MCF 10A (cell line): ENCODE data around the gene GPHA2. TPM values are rescaled to one million over a fixed set of nuclear protein-coding genes. Genes with fewer than 3 reads are reported as not detected.

ENCODE experiments used
- BruUV-seq: library from RNA; stranded (reverse); fragments of 400-500 nt; replicated peaks from 2 replicates; lab custom pipeline; 2021; lab: Mats Ljungman, UMichigan
- CTCF ChIA-PET: fragments of 300-600 bp; sonication (Branson Sonifier 250); formaldehyde crosslinking; extraction: SDS; loops from one replicate; lab custom pipeline; 2021; ENCODE audit warnings: antibody characterized with exemption, inconsistent platforms; lab: Yijun Ruan, JAX
- POLR2A ChIA-PET: fragments of 300-600, 350-650 bp; sonication (Branson Sonifier 250); formaldehyde crosslinking; extraction: SDS; loops from one replicate; lab custom pipeline; 2020; ENCODE audit warnings: antibody characterized with exemption, inconsistent platforms; lab: Yijun Ruan, JAX
- DNase-seq: peaks from one replicate; pipeline ENCODE4 v3.0.0-alpha.2; 2018; ENCODE audit not compliant: unreplicated experiment
- H3K27ac Mint-ChIP-seq: one replicate; pipeline ENCODE4 v1.8.0; 2022; ENCODE audit warnings: mild to moderate bottlenecking, low read depth, mixed read lengths; ENCODE audit not compliant: unreplicated experiment
- H3K27me3 Mint-ChIP-seq: one replicate; pipeline ENCODE4 v1.8.0; 2022; ENCODE audit warnings: mixed read lengths; ENCODE audit not compliant: insufficient read depth, unreplicated experiment
- H3K36me3 Mint-ChIP-seq: one replicate; pipeline ENCODE4 v1.8.0; 2022; ENCODE audit warnings: mild to moderate bottlenecking, moderate library complexity, mixed read lengths; ENCODE audit not compliant: insufficient read depth, unreplicated experiment
- H3K4me1 Mint-ChIP-seq: one replicate; pipeline ENCODE4 v1.8.0; 2022; ENCODE audit warnings: mixed read lengths; ENCODE audit not compliant: insufficient read depth, unreplicated experiment
- H3K4me3 Mint-ChIP-seq: one replicate; pipeline ENCODE4 v1.8.0; 2022; ENCODE audit warnings: mild to moderate bottlenecking, moderate library complexity, mixed read lengths; ENCODE audit not compliant: unreplicated experiment
- H3K9me3 Mint-ChIP-seq: one replicate; pipeline ENCODE4 v1.8.0; 2022; ENCODE audit warnings: mixed read lengths; ENCODE audit not compliant: unreplicated experiment
- intact Hi-C: fragments of 100-400 bp; cut with micrococcal nuclease; formaldehyde crosslinking; loops from 2 replicates; pipeline ENCODE4 v1.14.1; 2022
- total RNA-seq: library from RNA; stranded (reverse); gene quantifications from 2 replicates; pipeline ENCODE4 v1.2.3, GENCODE V29; 2022
- TF ChIP-seq, protein P1 (sequence below): fragments of 200-600 bp; IDR thresholded peaks from one replicate; pipeline ENCODE4 v1.8.0; 2022; ENCODE audit warnings: antibody characterized with exemption, mild to moderate bottlenecking; ENCODE audit not compliant: unreplicated experiment

GPHA2 gene
- total RNA-seq, 1 experiment from 2014 or later = not detected

- H3K27ac Mint-ChIP-seq = peak overlapping the region; percentile 20
- H3K4me1 Mint-ChIP-seq = no peaks in the 10 kb centered on the region
- TF ChIP-seq, protein P1, sequence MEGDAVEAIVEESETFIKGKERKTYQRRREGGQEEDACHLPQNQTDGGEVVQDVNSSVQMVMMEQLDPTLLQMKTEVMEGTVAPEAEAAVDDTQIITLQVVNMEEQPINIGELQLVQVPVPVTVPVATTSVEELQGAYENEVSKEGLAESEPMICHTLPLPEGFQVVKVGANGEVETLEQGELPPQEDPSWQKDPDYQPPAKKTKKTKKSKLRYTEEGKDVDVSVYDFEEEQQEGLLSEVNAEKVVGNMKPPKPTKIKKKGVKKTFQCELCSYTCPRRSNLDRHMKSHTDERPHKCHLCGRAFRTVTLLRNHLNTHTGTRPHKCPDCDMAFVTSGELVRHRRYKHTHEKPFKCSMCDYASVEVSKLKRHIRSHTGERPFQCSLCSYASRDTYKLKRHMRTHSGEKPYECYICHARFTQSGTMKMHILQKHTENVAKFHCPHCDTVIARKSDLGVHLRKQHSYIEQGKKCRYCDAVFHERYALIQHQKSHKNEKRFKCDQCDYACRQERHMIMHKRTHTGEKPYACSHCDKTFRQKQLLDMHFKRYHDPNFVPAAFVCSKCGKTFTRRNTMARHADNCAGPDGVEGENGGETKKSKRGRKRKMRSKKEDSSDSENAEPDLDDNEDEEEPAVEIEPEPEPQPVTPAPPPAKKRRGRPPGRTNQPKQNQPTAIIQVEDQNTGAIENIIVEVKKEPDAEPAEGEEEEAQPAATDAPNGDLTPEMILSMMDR = no peak
- H3K4me3 Mint-ChIP-seq = no peak overlapping the region
- H3K9me3 Mint-ChIP-seq = no peaks in the 10 kb centered on the region
- H3K36me3 Mint-ChIP-seq = no peaks in the 10 kb centered on the region
- DNase-seq = no peak
- BruUV-seq = no TSS peak
- no peaks in the 10 kb centered on the region for H3K27me3 Mint-ChIP-seq
- ChIA-PET CTCF (interaction anchor here (0.6 to 7.1 kb wide), 4 partner anchors 13 to 116 kb away, joined by 4 to 93 read pairs (median 11); partner anchors contain the start of gene ATG2A), POLR2A (no interaction called here)
- intact Hi-C loops = no loop called here
Observed at GRCh38 chr11:64892411-64892831, 43.3 kb downstream of the GPHA2 start.

GRCh38 chr11:64891880-64892279, 43.8 kb downstream of the GPHA2 start:
- no peak overlapping the region for H3K4me3 Mint-ChIP-seq
- TF ChIP-seq, protein P1 = no peak
- POLR2A ChIA-PET = no interaction called here
- no peak for DNase-seq
- no peaks in the 10 kb centered on the region for H3K36me3 Mint-ChIP-seq
- BruUV-seq = no TSS peak
- peak overlapping the region; percentile 20 for H3K27ac Mint-ChIP-seq
- intact Hi-C loops = no loop called here
- H3K27me3 Mint-ChIP-seq = no peaks in the 10 kb centered on the region
- no peaks in the 10 kb centered on the region for H3K9me3 Mint-ChIP-seq
- H3K4me1 Mint-ChIP-seq = no peaks in the 10 kb centered on the region
- CTCF ChIA-PET = interaction anchor here (0.7 to 7.1 kb wide), 5 partner anchors 14 to 44 kb away, joined by 3 to 93 read pairs (median 3); partner anchors contain the start of gene ATG2A

DNA sequence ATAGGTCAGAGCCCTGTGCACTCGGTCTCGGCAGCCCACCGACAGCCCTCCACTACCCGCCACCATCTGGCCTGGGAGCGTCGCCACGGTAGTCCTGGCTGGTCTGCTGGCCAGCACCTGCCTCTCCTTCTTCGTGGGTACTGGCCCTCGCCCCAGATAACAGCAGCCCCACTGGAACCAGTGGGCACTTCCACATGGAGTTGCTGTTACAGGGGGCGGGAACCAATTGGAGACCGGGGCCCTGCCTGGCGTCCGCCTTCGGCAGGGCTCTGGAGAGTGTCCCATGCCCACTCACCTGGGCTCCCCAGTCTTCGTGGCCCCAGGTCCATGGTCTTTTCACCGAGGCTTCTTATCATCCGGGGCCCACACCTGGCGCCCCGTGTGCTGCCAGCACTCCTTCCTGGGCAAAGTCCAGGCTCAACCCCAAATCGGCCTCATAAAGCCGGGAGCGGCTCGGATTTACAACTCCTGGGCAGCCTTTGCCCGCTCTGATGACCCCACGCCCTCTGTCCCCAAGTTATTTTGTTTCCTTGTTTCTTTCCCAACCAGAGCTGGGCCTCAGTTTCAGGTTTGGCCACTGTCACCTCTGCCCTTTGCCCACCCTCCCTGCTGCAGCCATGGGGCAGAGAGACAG, 44.4 kb downstream of the GPHA2 start:
- no peaks in the 10 kb centered on the region for H3K27me3 Mint-ChIP-seq
- intact Hi-C loops = no loop called here
- H3K9me3 Mint-ChIP-seq = no peaks in the 10 kb centered on the region
- H3K4me3 Mint-ChIP-seq = no peak overlapping the region
- TF ChIP-seq, protein P1 = no peak
- no peak for DNase-seq
- POLR2A ChIA-PET = interaction anchor here (0.6 kb wide), 1 partner anchor 149 kb away, joined by 3 read pairs; the partner anchor contains the start of gene SAC3D1
- CTCF ChIA-PET = interaction anchor here (0.6 to 19.1 kb wide), 8 partner anchors 14 to 122 kb away, joined by 3 to 286 read pairs (median 3); partner anchors contain the start of gene CDC42BPG
- H3K4me1 Mint-ChIP-seq = peaks cover under 1% of the 10 kb centered on the region
- no TSS peak for BruUV-seq
- H3K36me3 Mint-ChIP-seq = no peaks in the 10 kb centered on the region
- no peak overlapping the region for H3K27ac Mint-ChIP-seq

DNA sequence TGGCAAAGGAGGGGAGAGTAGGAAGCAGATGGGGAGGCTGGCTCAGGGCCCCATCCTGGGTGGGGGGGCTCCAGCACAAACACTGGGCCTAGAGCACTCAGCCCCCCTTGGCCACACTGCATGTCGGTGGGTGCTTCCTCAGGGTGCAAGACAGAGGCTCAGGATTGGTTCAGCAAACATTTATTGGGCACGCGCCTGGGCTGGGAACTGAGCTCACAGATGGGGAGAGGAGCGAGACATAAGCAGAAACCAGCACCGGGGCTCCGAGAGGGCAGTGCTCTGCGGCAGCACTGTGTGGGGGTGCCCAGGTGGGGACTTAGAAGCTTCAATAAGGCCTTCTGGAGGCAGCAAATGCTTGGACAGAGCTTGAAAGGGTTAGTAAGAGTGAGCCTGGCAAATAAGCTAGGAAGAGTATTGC, 45.2 kb downstream of the GPHA2 start:
- H3K4me3 Mint-ChIP-seq = no peak overlapping the region

More for the DNA sequence above, 45.2 kb downstream of the GPHA2 start:
- BruUV-seq = no TSS peak
- no peaks in the 10 kb centered on the region for H3K9me3 Mint-ChIP-seq
- H3K27me3 Mint-ChIP-seq = no peaks in the 10 kb centered on the region
- peaks cover 9% of the 10 kb centered on the region for H3K4me1 Mint-ChIP-seq
- CTCF ChIA-PET = interaction anchor here (0.6 to 19.1 kb wide), 7 partner anchors 13 to 227 kb away, joined by 3 to 286 read pairs (median 3); partner anchors contain the start of gene CDC42BPG
- TF ChIP-seq, protein P1 = no peak
- DNase-seq = no peak
- no peak overlapping the region for H3K27ac Mint-ChIP-seq
- no peaks in the 10 kb centered on the region for H3K36me3 Mint-ChIP-seq
- intact Hi-C loops = no loop called here
- POLR2A ChIA-PET = interaction anchor here (0.6 kb wide), 1 partner anchor 150 kb away, joined by 3 read pairs; the partner anchor contains the start of gene SAC3D1
